Motor neuron (in vitro differentiated cells): ENCODE results near the gene ZNRF2. TPM values are rescaled to one million over a fixed set of nuclear protein-coding genes. Genes with fewer than 3 reads are reported as not detected.
A peak's percentile ranks its signal among the peaks of the same experiment; 100 is the strongest.

Experiments
- ATAC-seq, 8 experiments: fragments of 200-7000 bp; cut with Tn5 transposase; replicated peaks in 6 of 8; 2 replicates each; pipeline ENCODE4 v1.8.0; 2021; ENCODE audit warnings: mild to moderate bottlenecking in 8 of 8, moderate library complexity in 8 of 8
- H3K27ac ChIP-seq, 2 donors: fragments of 250-450 bp; sonication (Bioruptor Pico); 2 replicates each; pipeline ENCODE4 v1.9.0; 2021; ENCODE audit warnings: antibody characterized with exemption in 2 of 2, mild to moderate bottlenecking in 2 of 2, moderate library complexity in 1 of 2
- H3K4me1 ChIP-seq, 2 donors: fragments of 250-450 bp; sonication (Bioruptor Pico); replicated peaks in 1 of 2; 2 replicates each; pipeline ENCODE4 v1.6.1; 2021; ENCODE audit warnings: antibody characterized with exemption in 2 of 2, mild to moderate bottlenecking in 2 of 2, moderate library complexity in 1 of 2
- H3K4me3 ChIP-seq, 5 donors: fragments of 250-450 bp; sonication (Bioruptor Pico); 2 replicates each; pipeline ENCODE4 v1.9.0; 2021; ENCODE audit warnings: antibody characterized with exemption in 5 of 5, mild to moderate bottlenecking in 5 of 5, moderate library complexity in 4 of 5
- WGBS, 10 experiments: fragments of 450-650 bp; shearing (Covaris generic); methylation state at CpG; one replicate each; pipeline ENCODE4 v1.0.0; 2022; 5-methylcytosine and 5-hydroxymethylcytosine counted together
- in situ Hi-C, 9 experiments: fragments of 400-800 bp; cut with MboI; loops; one replicate each; pipeline ENCODE4 v1.15.0; 2021; ENCODE audit warnings: low sequenced_read_pairs in 9 of 9, low pct_unique_long_range_greater_than_20kb in 2 of 9; ENCODE audit not compliant: unreplicated experiment in 9 of 9
- total RNA-seq, 8 experiments: library from RNA; unstranded; fragments of 300-600 nt; gene quantifications; 2 replicates each; pipeline versions ENCODE4 v1.2.3 to v1.2.4, GENCODE V29; 2022

ZNRF2 gene
- total RNA-seq, result 10 to 100 TPM in 2 of 8 experiments, 1 to 10 TPM in 6; 4.8 to 18.9 (median 7.3) TPM

GRCh38 chr7:30284298-30285066 is at the start of gene ZNRF2:
Gene ZNRF2 (plus strand): TSS chr7:30284597. CDS start chr7:30285358, 761 bp downstream.
- peak within 1 kb of the TSS; percentile 51 to 92 (median 61) for H3K4me3 ChIP-seq
- peaks cover 5 to 22% of the 10 kb centered on the region in 2 donors for H3K4me1 ChIP-seq
- 0% methylated on average over 1 to 13 of the region's 96 CpGs; no CpG with 5 or more reads in 5 of the 10 experiments for WGBS, 10 experiments
- H3K27ac ChIP-seq, result peak within 1 kb of the TSS; percentile 60 to 95
- in situ Hi-C loops, result loop anchor here in 2 of 9 experiments (25.0 kb wide), 1 partner anchor 278 kb away; no protein-coding TSS in a partner anchor
- ATAC-seq, result peak; percentile 72 to 93 (median 93)

DNA sequence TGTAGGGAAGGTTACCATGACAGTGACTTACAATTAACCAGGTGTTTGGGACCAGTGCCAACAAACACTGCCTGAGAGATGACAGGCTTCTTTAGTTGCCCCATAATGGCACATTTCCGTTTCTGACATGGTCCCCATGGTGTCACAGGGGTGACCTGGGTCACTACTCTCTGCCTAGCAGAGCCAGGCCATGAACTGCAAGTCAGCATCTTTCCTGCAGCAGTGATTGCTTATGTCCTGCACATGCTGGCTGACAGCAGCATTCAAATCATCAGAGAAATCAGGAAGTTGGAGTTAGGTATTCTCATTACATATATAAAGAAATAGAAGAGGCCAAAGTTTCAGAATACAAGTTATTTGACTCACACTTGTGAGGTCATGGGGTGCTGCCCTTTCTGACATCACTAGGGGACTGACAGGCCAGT is 47.1 kb upstream of the ZNRF2 start:
- no peak overlapping the region for H3K4me3 ChIP-seq
- ATAC-seq, result no peak
- in situ Hi-C loops, result no loop called here
- H3K4me1 ChIP-seq, result peaks cover 0 to 9% of the 10 kb centered on the region in 2 donors
- 20 to 80% (median 67%) methylated on average over 1 of the region's 1 CpG; no CpG with 5 or more reads in 5 of the 10 experiments for WGBS, 10 experiments
- no peak overlapping the region for H3K27ac ChIP-seq

DNA sequence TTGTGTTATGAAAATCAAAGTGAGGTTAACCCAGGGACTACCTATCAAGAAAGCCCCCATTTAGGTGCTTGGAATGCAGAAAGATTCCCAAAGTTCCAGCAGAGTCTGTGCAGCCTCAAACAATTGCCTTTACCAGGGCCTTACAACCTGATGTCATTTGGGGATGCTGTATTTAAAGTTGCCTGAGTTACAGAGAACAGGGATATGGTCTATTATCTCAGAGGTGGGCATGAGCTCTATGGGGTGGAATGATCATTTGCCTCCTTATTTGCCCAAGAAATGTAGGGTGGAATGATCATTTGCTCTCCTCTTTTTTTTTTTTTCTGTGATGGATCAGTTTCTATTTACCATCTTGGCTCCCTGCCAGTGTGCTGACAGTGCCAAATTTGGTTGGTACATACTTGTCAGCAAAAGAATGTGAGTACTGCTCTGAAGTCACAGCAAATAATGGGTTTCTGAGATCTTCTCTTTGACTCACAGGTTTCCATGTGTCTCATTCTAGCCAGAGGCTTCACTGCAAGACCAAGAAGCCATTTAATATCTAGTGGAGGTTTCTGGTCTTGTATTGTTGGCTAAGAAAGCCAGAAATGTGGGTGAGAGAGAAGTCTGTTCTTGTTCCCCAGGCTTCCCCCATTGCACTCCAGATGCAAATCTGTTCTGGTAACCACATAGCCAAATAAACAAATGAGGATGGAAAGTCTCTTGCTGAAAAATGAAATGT is 45.5 kb upstream of the ZNRF2 start:
- in situ Hi-C loops, result no loop called here
- H3K4me3 ChIP-seq, result no peak overlapping the region
- ATAC-seq, result peak in 6 of 8 experiments; percentile 32 to 95 (median 72)
- peaks cover 0 to 9% of the 10 kb centered on the region in 2 donors for H3K4me1 ChIP-seq
- no peak overlapping the region for H3K27ac ChIP-seq

DNA sequence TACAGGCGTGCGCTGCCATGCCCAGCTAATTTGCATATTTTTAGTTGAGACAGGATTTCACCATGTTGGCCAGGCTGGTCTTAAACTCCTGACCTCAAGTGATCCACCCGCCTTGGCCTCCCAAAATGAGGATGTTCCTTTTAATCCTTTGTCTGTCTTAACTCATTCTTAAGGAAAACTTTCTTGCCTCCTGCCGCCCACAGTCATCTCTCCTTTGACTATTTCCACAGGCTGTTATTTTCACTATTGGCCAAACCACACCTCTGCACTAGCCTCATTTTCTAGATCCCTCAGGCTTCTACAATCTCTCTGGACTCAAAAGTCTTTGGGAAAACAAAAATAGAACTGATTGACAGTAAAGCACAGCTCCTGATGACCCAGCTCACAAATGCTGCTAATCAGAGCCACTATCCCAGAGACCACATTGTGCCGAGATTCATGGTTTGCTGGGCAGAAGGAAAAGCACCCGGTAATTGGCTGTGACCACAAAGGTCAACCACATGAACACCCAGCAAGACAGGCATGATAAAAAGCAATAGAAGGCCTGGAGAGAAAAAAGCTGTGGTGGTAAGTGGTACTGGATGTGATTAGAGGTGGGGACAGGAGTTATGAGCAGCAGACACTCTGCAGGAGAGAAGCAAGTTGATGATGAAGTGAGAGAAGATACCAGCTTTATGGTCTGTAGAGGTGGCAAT is 44.1 kb upstream of the ZNRF2 start:
- H3K4me1 ChIP-seq, result peaks cover 0 to 9% of the 10 kb centered on the region in 2 donors
- H3K27ac ChIP-seq, result no peak overlapping the region
- 58 to 100% (median 80%) methylated on average over 1 to 4 of the region's 6 CpGs for WGBS, 10 experiments
- no peak overlapping the region for H3K4me3 ChIP-seq
- in situ Hi-C loops, result no loop called here
- ATAC-seq, result no peak

DNA sequence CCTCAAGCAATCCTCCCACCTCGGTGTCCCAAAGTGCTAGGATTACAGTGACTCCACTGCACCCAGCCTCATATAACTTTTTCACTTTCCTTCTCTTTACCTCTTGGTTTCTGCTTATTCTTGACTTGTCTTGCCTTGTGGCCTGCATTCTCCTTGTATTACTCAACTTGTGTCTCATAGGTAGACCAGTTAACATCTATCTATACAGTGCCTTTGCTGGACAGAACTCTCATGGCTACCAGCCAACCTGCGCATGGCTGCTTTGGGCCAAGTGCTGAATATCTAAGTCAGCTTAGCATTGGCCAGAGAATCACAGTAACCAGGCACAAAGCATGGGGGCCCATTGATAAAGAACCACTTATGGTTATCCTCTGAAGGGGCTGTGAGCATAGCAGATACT is 42.6 kb upstream of the ZNRF2 start:
- 70 to 100% (median 94%) methylated on average over 1 to 2 of the region's 2 CpGs; no CpG with 5 or more reads in 3 of the 10 experiments for WGBS, 10 experiments
- Histone ChIP-seq H3K4me3 (no peak overlapping the region), H3K4me1 (peaks cover 2 to 10% of the 10 kb centered on the region in 2 donors), H3K27ac (no peak overlapping the region)
- no peak for ATAC-seq
- in situ Hi-C loops, result no loop called here

DNA sequence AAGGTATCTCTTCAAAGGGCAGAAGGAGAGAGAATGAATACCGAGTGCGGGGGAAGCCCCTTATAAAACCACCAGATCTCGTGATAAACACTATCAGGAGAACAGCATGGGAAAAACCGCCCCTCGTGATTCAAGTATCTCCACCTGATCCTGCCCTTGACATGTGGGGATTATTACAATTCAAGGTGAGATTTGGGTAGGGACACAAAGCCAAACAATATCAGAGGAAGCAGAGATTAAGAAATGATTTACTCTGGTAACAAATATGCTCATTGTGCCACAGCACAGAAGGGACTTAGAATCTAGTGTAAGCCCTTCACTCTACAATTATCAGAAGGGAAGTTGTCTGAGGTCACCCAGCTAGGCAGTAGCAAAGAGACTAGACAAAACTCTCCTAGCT is 40.1 kb upstream of the ZNRF2 start:
- ATAC-seq, result no peak
- in situ Hi-C loops, result no loop called here
- 65 to 100% (median 81%) methylated on average over 1 to 5 of the region's 5 CpGs; no CpG with 5 or more reads in 2 of the 10 experiments for WGBS, 10 experiments
- Histone ChIP-seq H3K4me3 (no peak overlapping the region), H3K27ac (no peak overlapping the region), H3K4me1 (peaks cover 19 to 28% of the 10 kb centered on the region in 2 donors)

DNA sequence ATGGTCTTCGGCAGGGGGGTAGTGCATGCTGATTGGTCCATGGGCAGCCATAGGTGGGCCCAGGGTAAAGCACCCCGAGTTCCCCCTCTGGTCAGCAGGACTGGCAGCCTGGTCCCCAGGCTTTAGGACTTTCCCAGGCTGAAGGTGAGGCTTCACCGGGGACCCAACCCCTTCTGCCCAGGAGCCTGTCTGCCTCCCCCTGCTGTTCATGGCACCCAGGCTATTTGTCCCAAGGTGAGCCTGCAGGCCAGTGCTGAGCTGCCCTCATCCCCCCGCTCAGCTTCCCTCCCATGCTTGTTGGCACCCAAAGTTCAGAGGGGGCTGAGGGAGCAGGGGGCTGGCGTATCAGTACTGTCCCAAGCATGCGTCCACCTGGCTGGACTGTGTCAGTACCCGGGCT is 38.5 kb upstream of the ZNRF2 start:
- no peak overlapping the region for H3K4me3 ChIP-seq
- WGBS, 10 experiments, result 57 to 60% methylated on average over 1 of the region's 7 CpGs; no CpG with 5 or more reads in 8 of the 10 experiments
- no peak overlapping the region for H3K27ac ChIP-seq
- in situ Hi-C loops, result no loop called here
- peaks cover 31 to 36% of the 10 kb centered on the region in 2 donors for H3K4me1 ChIP-seq
- peak in 1 of 8 experiments; percentile 5 for ATAC-seq

- H3K4me3 ChIP-seq, result no peak overlapping the region
- no peak overlapping the region for H3K27ac ChIP-seq
- peaks cover 35 to 40% of the 10 kb centered on the region in 2 donors for H3K4me1 ChIP-seq
- in situ Hi-C loops, result no loop called here
- ATAC-seq, result no peak
- 55 to 100% (median 92%) methylated on average over 2 to 4 of the region's 8 CpGs; no CpG with 5 or more reads in 6 of the 10 experiments for WGBS, 10 experiments
Measured at GRCh38 chr7:30246392-30246791, 38.0 kb upstream of the ZNRF2 start.

- no peak overlapping the region for H3K4me3 ChIP-seq
- peak overlapping the region; percentile 40 to 55 for H3K27ac ChIP-seq
Measured at GRCh38 chr7:30247541-30248401, 36.6 kb upstream of the ZNRF2 start.

DNA sequence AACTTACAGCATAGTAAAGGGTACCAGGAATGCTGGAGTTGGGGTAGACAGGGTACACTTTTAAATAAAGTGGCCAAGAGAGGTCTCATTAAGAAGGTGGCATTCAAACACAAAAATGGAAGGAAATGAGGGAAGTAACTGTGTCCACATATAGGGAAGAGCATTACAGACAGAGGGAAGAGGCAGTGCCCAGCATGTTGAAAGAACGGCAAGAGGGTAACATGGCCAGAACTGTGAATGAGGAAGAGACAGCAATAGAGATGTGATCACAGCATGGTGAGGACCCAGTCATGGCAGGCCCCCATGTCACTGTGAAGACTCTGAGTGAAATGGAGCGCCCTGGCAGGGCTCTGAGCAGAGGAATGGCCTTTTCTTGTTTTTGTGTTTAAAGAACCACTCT is 35.1 kb upstream of the ZNRF2 start:
- Histone ChIP-seq H3K4me1 (peaks cover 40 to 51% of the 10 kb centered on the region in 2 donors), H3K4me3 (no peak overlapping the region), H3K27ac (no peak overlapping the region)
- no peak for ATAC-seq
- 91 to 100% (median 100%) methylated on average over 1 to 2 of the region's 2 CpGs; no CpG with 5 or more reads in 3 of the 10 experiments for WGBS, 10 experiments
- in situ Hi-C loops, result no loop called here

More at GRCh38 chr7:30247541-30248401, 36.6 kb upstream of the ZNRF2 start:
- ATAC-seq, result peak in 7 of 8 experiments; percentile 58 to 70 (median 65)
- in situ Hi-C loops, result no loop called here
- WGBS, 10 experiments, result 7 to 80% (median 33%) methylated on average over 1 to 5 of the region's 6 CpGs
- H3K4me1 ChIP-seq, result peaks cover 40 to 51% of the 10 kb centered on the region in 2 donors

GRCh38 chr7:30249986-30250774 is 34.2 kb upstream of the ZNRF2 start:
- in situ Hi-C loops, result loop anchor here in 3 of 9 experiments (25.0 kb wide), 1 partner anchor 312 kb away; no protein-coding TSS in a partner anchor
- ATAC-seq, result peak in 2 of 8 experiments; percentile 7 to 26
- WGBS, 10 experiments, result 0 to 80% (median 60%) methylated on average over 1 to 2 of the region's 2 CpGs; no CpG with 5 or more reads in 1 of the 10 experiments
- Histone ChIP-seq H3K27ac (no peak overlapping the region), H3K4me1 (peaks cover 40 to 51% of the 10 kb centered on the region in 2 donors), H3K4me3 (no peak overlapping the region)
